Esophagus squamous epithelium (tissue), 5 donors: ENCODE results near the gene GRK6. TPM values are rescaled to one million over a fixed set of nuclear protein-coding genes. Genes with fewer than 3 reads are reported as not detected.
A peak's percentile ranks its signal among the peaks of the same experiment; 100 is the strongest.

Experiments used
- DNase-seq: peaks from one replicate; lab custom pipeline; 2025; lab: John Stamatoyannopoulos, UW
- H3K27ac ChIP-seq, 4 donors: fragments of 200-600 bp; sonication (generic); one replicate each; pipeline ENCODE4 v1.5.1; 2016 to 2019; ENCODE audit warnings: mild to moderate bottlenecking in 1 of 4
- H3K27me3 ChIP-seq, 4 donors: fragments of 200-600 bp; sonication (generic); 1 replicate in 3 of 4; 2 replicates in 1 of 4; pipeline versions ENCODE4 v1.5.1 to v1.6.0; 2017 to 2021; ENCODE audit warnings: antibody characterized with exemption in 1 of 4
- H3K36me3 ChIP-seq, 3 donors: fragments of 200-600 bp; sonication (generic); one replicate each; pipeline ENCODE4 v1.5.1; 2016 to 2019
- H3K4me1 ChIP-seq, 3 donors: fragments of 200-600 bp; sonication (generic); one replicate each; pipeline ENCODE4 v1.5.1; 2017 to 2019
- H3K4me3 ChIP-seq, 4 donors: fragments of 200-600 bp; sonication (generic); 1 replicate in 3 of 4; 2 replicates in 1 of 4; pipeline ENCODE4 v1.5.1; 2016 to 2019; ENCODE audit warnings: mild to moderate bottlenecking in 2 of 4, moderate library complexity in 1 of 4
- H3K9me3 ChIP-seq, 3 donors: fragments of 200-600 bp; sonication (generic); one replicate each; pipeline ENCODE4 v1.5.1; 2016 to 2019
- CTCF ChIP-seq, 6 experiments: fragments of 450-650 bp in 4 of 6; fragments of 200-600 bp in 2 of 6; sonication (generic) in 2 of 6; IDR thresholded peaks; one replicate each; pipeline ENCODE4 v1.5.1; 2016 to 2019; ENCODE audit warnings: antibody characterized with exemption in 6 of 6, mild to moderate bottlenecking in 4 of 6, moderate library complexity in 4 of 6
- POLR2A ChIP-seq, 4 donors: fragments of 450-650 bp; IDR thresholded peaks; one replicate each; pipeline ENCODE4 v1.6.1; 2017; ENCODE audit warnings: antibody characterized with exemption in 4 of 4, mild to moderate bottlenecking in 4 of 4, moderate library complexity in 3 of 4
- WGBS, 2 donors: methylation state at CpG; one replicate each; pipeline ENCODE4 v1.1.5; 2018; 5-methylcytosine and 5-hydroxymethylcytosine counted together
- intact Hi-C: fragments of 100-400 bp; cut with DNase I; formaldehyde crosslinking; loops from one replicate; pipeline ENCODE4 v1.15.0; 2022
- total RNA-seq, 4 donors: library from RNA; depleted of rRNA; stranded (reverse); fragments of >200 nt; gene quantifications; one replicate each; pipeline ENCODE4 v1.1.0, GENCODE V29; 2016
- donor health status: DM: yes; HTN: yes; CAD: no.

GRK6 gene
- total RNA-seq, 4 donors from 2014 or later = 24.6 to 39.7 (median 29.5) TPM

- no peaks in the 10 kb centered on the region for H3K27me3 ChIP-seq
- TF ChIP-seq CTCF (IDR thresholded peaks at IDR 0.05) (no peak), POLR2A (IDR thresholded peaks at IDR 0.05) (no peak)
- H3K27ac ChIP-seq = peak overlapping the region; percentile 38 to 75 (median 67)
- H3K4me3 ChIP-seq = no peak overlapping the region
- intact Hi-C loops = no loop called here
- no peaks in the 10 kb centered on the region for H3K9me3 ChIP-seq
- peaks cover 0 to 18% (median 3%) of the 10 kb centered on the region in 3 donors for H3K36me3 ChIP-seq
- peaks cover 11 to 74% (median 22%) of the 10 kb centered on the region in 3 donors for H3K4me1 ChIP-seq
- DNase-seq = no peak
- WGBS, 2 donors = 44% methylated on average over 16 to 17 of the region's 18 CpGs
Observed at GRCh38 chr5:177478711-177479646, 52.5 kb downstream of the GRK6 start.

- Histone ChIP-seq H3K4me3 (no peak overlapping the region), H3K9me3 (no peaks in the 10 kb centered on the region), H3K27ac (peak overlapping the region; percentile 38 to 75 (median 67)), H3K27me3 (no peaks in the 10 kb centered on the region), H3K4me1 (peaks cover 11 to 74% (median 22%) of the 10 kb centered on the region in 3 donors), H3K36me3 (peaks cover 0 to 23% (median 3%) of the 10 kb centered on the region in 3 donors)
- TF ChIP-seq CTCF (IDR thresholded peaks at IDR 0.05) = no peak
- no peak for TF ChIP-seq POLR2A (IDR thresholded peaks at IDR 0.05)
- WGBS, 2 donors = 51 to 66% methylated on average over 13 to 14 of the region's 14 CpGs
- no peak for DNase-seq
- intact Hi-C loops = no loop called here
Observed at GRCh38 chr5:177479774-177480173, 53.3 kb downstream of the GRK6 start.

GRCh38 chr5:177482359-177482795, 55.9 kb downstream of the GRK6 start:
- DNase-seq = no peak
- no peak for TF ChIP-seq CTCF (IDR thresholded peaks at IDR 0.05)
- no peak for TF ChIP-seq POLR2A (IDR thresholded peaks at IDR 0.05)
- Histone ChIP-seq H3K9me3 (no peaks in the 10 kb centered on the region), H3K36me3 (peaks cover 4 to 49% (median 5%) of the 10 kb centered on the region in 3 donors), H3K4me1 (peaks cover 11 to 52% (median 22%) of the 10 kb centered on the region in 3 donors), H3K4me3 (no peak overlapping the region), H3K27ac (peak overlapping the region in 1 of 4 donors; percentile 21), H3K27me3 (no peaks in the 10 kb centered on the region)
- 77 to 87% methylated on average over 10 of the region's 10 CpGs for WGBS, 2 donors
- intact Hi-C loops = no loop called here

GRCh38 chr5:177483042-177483441, 56.6 kb downstream of the GRK6 start:
- intact Hi-C loops = no loop called here
- Histone ChIP-seq H3K27ac (peak overlapping the region in 1 of 4 donors; percentile 19), H3K9me3 (no peaks in the 10 kb centered on the region), H3K27me3 (no peaks in the 10 kb centered on the region), H3K4me1 (peaks cover 11 to 45% (median 19%) of the 10 kb centered on the region in 3 donors), H3K36me3 (peaks cover 10 to 56% (median 12%) of the 10 kb centered on the region in 3 donors), H3K4me3 (no peak overlapping the region)
- no peak for TF ChIP-seq CTCF (IDR thresholded peaks at IDR 0.05)
- TF ChIP-seq POLR2A (IDR thresholded peaks at IDR 0.05) = no peak
- no peak for DNase-seq
- 90 to 100% methylated on average over 3 of the region's 9 CpGs for WGBS, 2 donors
